ENCODE measurements around the gene SEMA4B. TPM values are rescaled to one million over a fixed set of nuclear protein-coding genes. Genes with fewer than 3 reads are reported as not detected.

The SEMA4B gene
- total and polyA plus RNA-seq, 9 of the 15 experiments (the other 6 are each of a cell fraction or from before 2014, with no cell fraction given), result 1.3 to 33.6 (median 11.0) TPM

- TF ChIP-seq SMAD1 (IDR thresholded peaks at IDR 0.05; ENCODE audit: low read depth, low read length, partially characterized antibody) (no peak), ZBTB11 (CRISPR knock-in tag; IDR thresholded peaks at IDR 0.05) (no peak), ZSCAN32 (CRISPR knock-in tag; IDR thresholded peaks at IDR 0.05) (no peak), ZBTB43 (CRISPR knock-in tag; IDR thresholded peaks at IDR 0.05) (no peak), ELF1 (tag; IDR thresholded peaks at IDR 0.05) (peak; percentile 49; the same call in 1 of the 2 replicates), SRSF9 (IDR thresholded peaks at IDR 0.05; ENCODE audit: borderline replicate concordance, low read depth, low read length) (no peak)
Observed at GRCh38 chr15:90188914-90189748, 12.0 kb upstream of the SEMA4B start (continued).
